HG03064 (cell line): ENCODE results near the gene CCL5.
"Not testable (repeated sequence)": the region's sequence is repeated elsewhere in the genome, so short reads cannot be mapped to it uniquely, and the experiment has no call there.

Experiments
- ATAC-seq: cut with Tn5 transposase; IDR thresholded peaks from one replicate; pipeline ENCODE4 v1.9.1; 2021; ENCODE audit warnings: low read depth; ENCODE audit not compliant: unreplicated experiment

The CCL5 gene

DNA sequence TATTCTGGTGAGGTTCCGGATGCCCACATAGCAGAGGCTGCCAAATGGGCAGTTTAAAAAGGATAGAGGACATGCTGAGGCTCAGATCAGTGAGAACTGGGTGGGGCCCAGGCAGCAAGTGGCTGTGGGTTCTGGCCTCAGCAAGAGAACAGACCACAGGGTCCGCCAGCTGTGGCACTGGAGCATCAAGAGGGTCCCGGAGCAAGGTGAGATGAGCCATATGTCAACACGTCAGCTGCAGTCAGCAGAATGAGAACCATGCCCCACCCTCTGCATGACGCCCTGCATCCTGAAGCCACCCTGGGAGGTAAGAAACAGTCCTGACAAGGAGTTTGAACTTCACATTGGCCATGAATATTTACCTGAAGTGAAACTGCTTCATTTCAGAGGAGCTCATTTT is 20.1 kb upstream of the CCL5 start:
- ATAC-seq, result no peak

DNA sequence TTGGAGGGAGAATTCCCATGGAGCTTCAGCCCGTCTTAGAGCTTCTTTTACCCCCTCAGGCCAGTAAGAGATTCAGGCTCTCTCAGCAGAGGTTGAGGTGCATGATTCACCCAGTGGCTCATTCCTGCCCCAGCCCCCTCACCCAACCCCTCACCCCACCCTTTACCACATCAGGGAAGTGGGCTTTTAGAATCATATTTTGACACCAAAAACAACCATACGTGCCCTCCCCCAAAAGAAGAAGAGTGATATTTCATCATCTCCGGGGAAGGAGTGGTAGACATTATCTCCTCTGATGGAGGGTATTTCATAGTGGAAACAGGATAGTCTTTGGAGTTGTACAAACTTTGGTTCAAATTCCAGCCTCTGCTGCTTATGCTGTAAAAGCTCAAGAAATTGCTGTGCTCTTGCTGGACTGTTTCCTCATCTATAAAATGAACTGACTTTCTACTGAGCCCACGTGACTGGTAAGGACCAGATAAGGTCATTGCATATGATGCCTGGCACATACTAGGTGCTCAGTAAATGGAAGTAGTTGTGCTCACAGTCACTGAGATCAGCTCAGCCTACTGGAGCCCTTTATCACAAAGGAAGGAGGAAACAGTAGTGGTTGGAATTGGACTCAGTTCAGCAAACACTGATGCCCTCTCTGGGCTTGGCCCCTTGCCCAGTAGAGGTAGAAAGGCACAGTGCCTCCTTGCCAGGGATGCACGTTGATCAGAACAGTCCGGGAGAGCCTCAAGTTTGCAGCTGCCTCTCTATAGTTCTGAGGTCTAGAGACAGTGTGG is 18.3 kb upstream of the CCL5 start:
- no peak for ATAC-seq

DNA sequence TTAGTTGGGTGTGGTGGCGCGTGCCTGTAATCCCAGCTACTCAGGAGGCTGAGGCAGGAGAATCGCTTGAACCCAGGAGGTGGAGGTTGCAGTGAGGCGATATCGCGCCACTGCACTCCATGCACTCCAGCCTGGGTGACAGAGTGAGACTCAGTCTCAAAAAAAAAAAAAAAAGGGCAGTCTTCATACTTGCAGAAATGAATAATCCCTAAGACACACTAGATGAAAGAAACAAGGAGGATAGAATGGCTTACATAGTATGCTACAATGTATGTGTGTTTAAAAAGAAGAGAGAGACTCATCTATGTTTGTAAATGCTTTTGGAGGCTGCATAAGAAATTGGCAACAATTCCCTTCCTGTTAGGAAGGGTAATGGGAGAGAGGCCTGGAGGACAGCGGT is 17.6 kb upstream of the CCL5 start:
- ATAC-seq, result not testable (repeated sequence)

- no peak for ATAC-seq
These were observed 15.8 kb upstream of the CCL5 start for GRCh38 chr17:35895636-35896587.

GRCh38 chr17:35894206-35894605 is 14.0 kb upstream of the CCL5 start:
- no peak for ATAC-seq

DNA sequence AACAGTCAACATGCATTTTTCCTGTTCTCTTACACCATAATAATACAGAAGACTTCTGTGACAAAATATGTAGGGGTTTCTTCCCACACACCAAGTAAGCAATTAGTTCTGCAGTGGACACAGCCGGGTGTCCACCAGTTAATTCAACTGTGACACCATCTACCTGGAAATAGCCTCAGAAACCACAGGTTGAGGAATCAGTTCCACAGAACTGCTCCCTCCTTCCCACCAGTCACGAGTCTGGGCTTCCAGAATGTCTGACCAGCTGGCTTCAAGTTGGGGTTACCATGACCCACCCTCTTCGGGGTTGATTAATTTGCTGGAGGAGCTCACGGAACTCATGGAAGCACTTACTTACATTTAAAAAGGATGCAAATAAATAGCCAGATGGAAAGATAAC is 13.6 kb upstream of the CCL5 start:
- no peak for ATAC-seq

- ATAC-seq, result no peak
These were observed 12.2 kb upstream of the CCL5 start for GRCh38 chr17:35892091-35893035.

DNA sequence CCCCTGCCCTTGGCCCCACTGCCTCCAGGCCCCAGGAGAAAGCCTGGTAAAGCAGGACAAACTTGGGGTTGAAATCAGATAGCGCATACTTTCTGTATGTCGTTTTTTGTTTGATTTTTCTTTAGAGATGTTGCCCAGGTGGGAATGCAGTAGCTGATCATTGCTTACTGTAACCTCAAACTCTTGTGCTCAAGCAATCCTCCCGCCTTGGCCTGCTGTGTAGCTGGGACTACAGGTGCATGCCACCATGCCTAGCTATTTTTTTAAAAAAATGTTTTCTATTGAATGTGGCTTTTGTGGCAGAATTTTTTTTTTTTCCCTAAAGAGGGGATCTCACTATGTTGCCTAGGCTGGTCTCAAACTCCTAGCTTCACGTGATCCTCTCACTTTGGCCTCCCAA is 11.1 kb upstream of the CCL5 start:
- no peak for ATAC-seq

DNA sequence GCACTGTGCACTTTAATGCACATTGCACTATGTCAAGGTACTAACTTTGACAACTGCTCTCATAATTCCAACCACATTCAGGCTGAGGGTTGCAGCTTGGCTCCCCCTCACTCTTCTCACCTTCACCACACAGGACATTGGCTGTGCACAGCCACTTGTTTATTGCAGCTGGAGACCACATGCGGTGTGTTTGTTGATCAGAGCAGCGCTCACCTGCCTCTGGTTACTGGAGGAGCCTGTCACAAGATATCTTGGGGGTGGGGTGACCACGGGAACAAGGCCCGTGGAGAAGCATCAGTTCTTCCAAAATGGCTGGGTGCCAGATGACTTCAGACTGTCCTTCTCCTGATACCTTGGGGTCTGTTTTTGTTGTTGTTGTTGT is 10.6 kb upstream of the CCL5 start:
- ATAC-seq, result no peak

GRCh38 chr17:35889818-35890773 is 9.9 kb upstream of the CCL5 start:
- no peak for ATAC-seq

- no peak for ATAC-seq
These were observed 9.1 kb upstream of the CCL5 start for GRCh38 chr17:35889241-35889640.

DNA sequence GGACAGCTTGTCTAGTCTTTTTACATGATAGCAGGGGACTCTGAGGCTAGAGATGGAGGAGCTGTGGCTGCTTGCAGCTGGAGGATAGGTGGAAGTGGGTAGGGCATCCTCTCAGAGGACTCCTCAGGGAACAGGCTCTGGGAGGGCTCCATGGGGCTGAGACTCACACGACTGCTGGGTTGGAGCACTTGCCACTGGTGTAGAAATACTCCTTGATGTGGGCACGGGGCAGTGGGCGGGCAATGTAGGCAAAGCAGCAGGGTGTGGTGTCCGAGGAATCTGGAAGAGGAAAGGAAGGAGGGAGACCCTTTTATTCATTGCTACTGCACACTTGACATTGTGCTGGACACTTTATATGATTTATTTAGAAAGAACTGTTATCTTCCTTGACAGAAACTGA is 1.8 kb downstream of the CCL5 start:
- ATAC-seq, result no peak

DNA sequence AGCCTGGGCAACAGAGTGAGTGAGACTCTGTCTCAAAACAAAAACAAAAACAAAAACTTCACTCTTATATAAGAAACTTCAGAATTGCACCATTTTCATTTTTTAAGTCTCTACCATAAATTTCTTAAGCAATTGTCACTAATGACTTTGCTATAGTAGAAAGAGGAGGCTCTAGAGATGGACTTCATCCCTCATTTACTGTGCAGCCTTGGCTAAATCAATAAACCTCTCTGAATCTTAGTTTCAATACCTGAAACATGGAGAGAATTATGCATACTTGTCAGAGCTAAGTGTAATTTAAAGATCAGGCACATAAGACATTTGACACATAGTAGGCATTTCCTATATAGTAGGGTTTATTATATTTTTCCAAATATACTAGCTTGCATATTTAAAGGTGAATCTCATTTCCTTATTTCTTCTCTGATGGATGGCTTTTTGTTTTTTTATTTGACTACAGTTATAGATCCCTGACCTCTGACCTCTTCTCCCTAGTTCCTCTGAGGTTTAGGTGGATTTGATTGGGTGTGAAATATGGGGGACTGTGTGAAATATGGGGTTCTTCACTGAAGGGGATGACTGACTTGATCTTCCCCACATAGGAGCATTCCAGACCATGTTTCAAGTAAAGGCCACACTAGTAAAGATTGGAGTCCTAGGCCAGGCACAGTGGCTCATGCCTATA is 2.7 kb downstream of the CCL5 start:
- ATAC-seq, result no peak

DNA sequence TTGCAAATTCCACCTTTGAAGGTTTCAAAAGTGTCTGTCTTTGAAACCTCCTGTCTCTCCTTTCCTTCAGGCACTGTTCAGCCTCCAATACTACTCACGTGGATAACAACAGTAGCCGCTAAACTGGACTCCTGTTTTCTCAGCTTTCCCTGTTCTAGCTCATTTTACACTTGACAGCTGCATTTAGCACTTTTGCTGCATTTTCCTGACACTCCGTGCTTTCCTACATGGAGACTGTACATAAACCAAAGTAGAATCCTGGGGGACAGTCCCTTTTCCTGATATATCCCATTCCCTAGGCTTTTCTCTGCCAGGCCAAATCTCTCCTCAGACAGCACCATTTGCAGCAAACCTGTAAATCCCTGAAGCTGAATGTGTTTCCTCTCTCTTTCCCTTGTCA is 3.6 kb downstream of the CCL5 start:
- ATAC-seq, result no peak

- ATAC-seq, result no peak
These were observed 4.4 kb downstream of the CCL5 start for GRCh38 chr17:35875800-35876139.

GRCh38 chr17:35875072-35875799 is 4.9 kb downstream of the CCL5 start:
- no peak for ATAC-seq

- ATAC-seq, result no peak
These were observed 7.8 kb downstream of the CCL5 start for GRCh38 chr17:35872196-35872980.
